Glutamatergic neuron (in vitro differentiated cells): Measurements from ENCODE around the gene CCNI2. TPM values are rescaled to one million over a fixed set of nuclear protein-coding genes. Genes with fewer than 3 reads are reported as not detected.
"Not testable (repeated sequence)": the region's sequence is repeated elsewhere in the genome, so short reads cannot be mapped to it uniquely, and the experiment has no call there.

Experiments
- DNase-seq: peaks from one replicate; pipeline ENCODE4 v3.0.0; 2022
- H3K27ac Mint-ChIP-seq: one replicate; pipeline ENCODE4 v1.8.0; 2020; ENCODE audit warnings: mild to moderate bottlenecking, mixed read lengths, inconsistent platforms; ENCODE audit not compliant: unreplicated experiment
- H3K27me3 Mint-ChIP-seq: one replicate; pipeline ENCODE4 v1.8.0; 2020; ENCODE audit warnings: mild to moderate bottlenecking, moderate library complexity, mixed read lengths, inconsistent platforms; ENCODE audit not compliant: unreplicated experiment
- H3K36me3 Mint-ChIP-seq: one replicate; pipeline ENCODE4 v1.8.0; 2020; ENCODE audit warnings: mild to moderate bottlenecking, mixed read lengths, inconsistent platforms; ENCODE audit not compliant: unreplicated experiment
- H3K4me1 Mint-ChIP-seq: one replicate; pipeline ENCODE4 v1.8.0; 2020; ENCODE audit warnings: mild to moderate bottlenecking, low read depth, mixed read lengths, inconsistent platforms; ENCODE audit not compliant: unreplicated experiment
- H3K4me3 Mint-ChIP-seq: one replicate; pipeline ENCODE4 v1.8.0; 2020; ENCODE audit warnings: mild to moderate bottlenecking, mixed read lengths, inconsistent platforms; ENCODE audit not compliant: unreplicated experiment
- H3K9me3 Mint-ChIP-seq: one replicate; pipeline ENCODE4 v1.8.0; 2020; ENCODE audit warnings: mild to moderate bottlenecking, moderate library complexity, mixed read lengths, inconsistent platforms; ENCODE audit not compliant: unreplicated experiment
- total RNA-seq: library from RNA; stranded (reverse); fragmentation: NEBNext Ultra II Directional; extraction: Animal tissue kit (Norgen Biotek cat#: 25700); gene quantifications from one replicate; pipeline ENCODE4 v1.2.1, GENCODE V29; 2021; ENCODE audit not compliant: unreplicated experiment
- TF ChIP-seq, protein P1 (sequence below): fragments of 200-600 bp; sonication (generic); IDR thresholded peaks from one replicate; pipeline ENCODE4 v1.5.0; 2021; ENCODE audit not compliant: partially characterized antibody, unreplicated experiment

The CCNI2 gene
- total RNA-seq, 1 donor from 2014 or later = 0.17 TPM

DNA sequence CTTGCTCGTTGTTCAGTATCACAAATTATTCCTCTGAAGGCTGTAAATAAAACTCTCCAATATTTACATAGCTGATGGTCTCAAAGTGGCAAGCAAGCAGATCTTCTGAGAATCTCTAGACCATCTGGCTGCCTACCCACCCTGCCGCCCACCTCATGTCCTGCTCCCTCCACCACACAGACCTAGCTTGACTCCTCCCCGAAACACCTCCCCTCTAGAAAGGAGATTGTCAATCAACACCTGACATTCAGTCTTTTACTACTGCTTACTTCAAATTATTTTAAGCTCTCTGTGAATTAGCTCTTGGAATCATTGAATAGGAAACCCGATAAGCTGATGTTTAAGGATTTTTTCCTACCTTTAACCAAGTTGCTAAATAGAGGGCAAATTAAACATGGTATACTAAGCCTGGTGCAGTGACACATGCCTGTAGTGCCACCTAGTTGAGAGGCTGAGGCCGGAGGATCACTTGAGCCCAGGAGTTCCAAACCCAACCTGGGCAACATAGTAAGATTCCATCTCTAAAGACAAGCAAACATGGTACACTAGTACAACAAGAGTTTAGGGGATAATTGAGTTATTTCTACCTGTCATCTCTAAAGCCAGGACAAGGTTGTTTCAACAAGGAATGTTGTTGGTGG lies 54.9 kb downstream of the CCNI2 start:
- H3K9me3 Mint-ChIP-seq = peaks cover 1% of the 10 kb centered on the region
- no peaks in the 10 kb centered on the region for H3K36me3 Mint-ChIP-seq
- DNase-seq = no peak
- no peak overlapping the region for H3K4me3 Mint-ChIP-seq
- TF ChIP-seq, protein P1, sequence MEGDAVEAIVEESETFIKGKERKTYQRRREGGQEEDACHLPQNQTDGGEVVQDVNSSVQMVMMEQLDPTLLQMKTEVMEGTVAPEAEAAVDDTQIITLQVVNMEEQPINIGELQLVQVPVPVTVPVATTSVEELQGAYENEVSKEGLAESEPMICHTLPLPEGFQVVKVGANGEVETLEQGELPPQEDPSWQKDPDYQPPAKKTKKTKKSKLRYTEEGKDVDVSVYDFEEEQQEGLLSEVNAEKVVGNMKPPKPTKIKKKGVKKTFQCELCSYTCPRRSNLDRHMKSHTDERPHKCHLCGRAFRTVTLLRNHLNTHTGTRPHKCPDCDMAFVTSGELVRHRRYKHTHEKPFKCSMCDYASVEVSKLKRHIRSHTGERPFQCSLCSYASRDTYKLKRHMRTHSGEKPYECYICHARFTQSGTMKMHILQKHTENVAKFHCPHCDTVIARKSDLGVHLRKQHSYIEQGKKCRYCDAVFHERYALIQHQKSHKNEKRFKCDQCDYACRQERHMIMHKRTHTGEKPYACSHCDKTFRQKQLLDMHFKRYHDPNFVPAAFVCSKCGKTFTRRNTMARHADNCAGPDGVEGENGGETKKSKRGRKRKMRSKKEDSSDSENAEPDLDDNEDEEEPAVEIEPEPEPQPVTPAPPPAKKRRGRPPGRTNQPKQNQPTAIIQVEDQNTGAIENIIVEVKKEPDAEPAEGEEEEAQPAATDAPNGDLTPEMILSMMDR = no peak
- no peaks in the 10 kb centered on the region for H3K4me1 Mint-ChIP-seq
- H3K27ac Mint-ChIP-seq = no peak overlapping the region
- H3K27me3 Mint-ChIP-seq = no peaks in the 10 kb centered on the region

DNA sequence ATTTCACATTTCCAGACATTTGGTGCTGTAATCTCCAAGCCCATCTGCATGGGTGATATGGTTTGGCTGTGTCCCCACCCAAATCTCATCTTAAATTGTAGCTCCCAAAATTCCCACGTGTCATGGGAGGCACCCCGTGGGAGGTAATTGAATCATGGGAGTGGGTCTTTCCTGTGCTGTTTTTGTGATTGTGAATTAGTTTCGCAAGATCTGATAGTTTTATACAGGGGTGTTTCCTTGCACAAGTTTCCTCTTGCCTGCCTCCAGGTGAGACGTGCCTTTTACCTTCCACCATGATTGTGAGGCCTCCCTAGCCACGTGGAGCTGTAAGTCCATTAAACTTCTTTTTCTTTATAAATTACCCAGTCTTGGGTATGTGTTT lies 55.5 kb downstream of the CCNI2 start:
- not testable (repeated sequence) for H3K27me3 Mint-ChIP-seq, DNase-seq, H3K9me3 Mint-ChIP-seq

More for the DNA sequence above, 55.5 kb downstream of the CCNI2 start:
- H3K36me3 Mint-ChIP-seq, H3K4me3 Mint-ChIP-seq, H3K4me1 Mint-ChIP-seq, H3K27ac Mint-ChIP-seq: not testable (repeated sequence)

Other genes starting within 250 kb of the CCNI2 start
- gene IL5, start 203.9 kb upstream of the CCNI2 start, total RNA-seq = not detected
- gene RAD50, start 190.4 kb upstream of the CCNI2 start, total RNA-seq = 34.9 TPM
- not detected for gene IL13, start 89.3 kb upstream of the CCNI2 start, total RNA-seq
- gene IL4, start 73.4 kb upstream of the CCNI2 start, total RNA-seq = not detected
- gene KIF3A, start 9.9 kb upstream of the CCNI2 start, total RNA-seq = 42.4 TPM
- gene SEPTIN8, start 29.8 kb downstream of the CCNI2 start, total RNA-seq = 26.9 TPM
- 0.12 TPM for gene SOWAHA, start 65.9 kb downstream of the CCNI2 start, total RNA-seq
- gene SHROOM1, start 83.2 kb downstream of the CCNI2 start, total RNA-seq = 5.1 TPM
- gene GDF9, start 119.0 kb downstream of the CCNI2 start, total RNA-seq = 0.69 TPM
- gene UQCRQ, start 119.2 kb downstream of the CCNI2 start, total RNA-seq = 163 TPM
- gene LEAP2, start 126.2 kb downstream of the CCNI2 start, total RNA-seq = 2.5 TPM
- 135 TPM for gene AFF4, start 216.2 kb downstream of the CCNI2 start, total RNA-seq